Body of pancreas (tissue), 4 donors: Measurements from ENCODE around the gene SLFN12L.

Experiments
- CTCF ChIP-seq, 7 experiments: fragments of 450-650 bp in 4 of 7; fragments of 200-600 bp in 3 of 7; sonication (generic) in 3 of 7; IDR thresholded peaks; one replicate each; pipeline ENCODE4 v1.5.1; 2016 to 2019; ENCODE audit warnings: antibody characterized with exemption in 7 of 7
- POLR2A ChIP-seq, 3 donors: fragments of 450-650 bp; IDR thresholded peaks; one replicate each; pipeline ENCODE4 v1.6.1; 2016; ENCODE audit warnings: antibody characterized with exemption in 3 of 3, mild to moderate bottlenecking in 2 of 3

DNA sequence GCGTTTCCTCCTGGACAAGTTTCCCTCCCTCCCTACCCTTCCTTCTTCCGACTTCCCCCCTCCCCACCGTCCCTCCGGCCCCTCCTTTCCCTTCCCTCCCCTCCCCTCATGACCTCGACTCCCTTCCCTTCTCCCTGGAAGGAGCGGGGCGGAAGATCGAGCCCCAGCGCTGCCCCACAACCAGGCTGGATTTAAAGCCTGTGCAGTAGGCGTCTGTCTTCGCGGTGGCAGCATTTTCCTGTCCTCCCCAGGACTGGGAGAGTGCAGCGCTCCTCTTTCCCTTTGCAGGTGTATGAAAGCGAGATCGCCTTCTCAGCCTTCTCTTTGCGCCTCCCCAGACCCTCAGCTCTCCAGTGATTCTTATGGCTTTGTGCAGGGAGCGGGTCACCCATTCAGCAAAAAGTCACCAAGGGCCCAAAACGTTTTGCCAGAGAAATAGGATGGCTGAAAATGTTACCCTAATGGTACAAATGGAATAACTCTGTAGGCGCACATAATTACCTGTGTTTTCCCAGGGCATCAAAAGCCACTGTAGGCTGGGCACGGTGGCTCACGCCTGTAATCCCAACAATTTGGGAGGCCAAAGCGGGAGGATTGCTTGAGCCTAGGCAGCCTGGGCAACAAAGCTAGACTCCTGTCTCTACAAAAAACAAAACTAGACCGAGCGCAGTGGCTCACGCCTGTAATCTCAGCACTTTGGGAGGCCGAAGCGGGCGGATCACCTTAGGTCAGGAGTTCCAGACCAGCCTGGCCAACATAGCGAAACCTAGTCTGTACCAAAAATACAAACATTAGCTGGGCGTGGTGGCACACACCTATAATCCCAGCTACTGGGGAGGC lies 40.8 kb downstream of the SLFN12L start:
- TF ChIP-seq CTCF (IDR thresholded peaks at IDR 0.05) (no peak), POLR2A (IDR thresholded peaks at IDR 0.05) (no peak)
